ENCODE measurements around the gene ECI1.

DNA sequence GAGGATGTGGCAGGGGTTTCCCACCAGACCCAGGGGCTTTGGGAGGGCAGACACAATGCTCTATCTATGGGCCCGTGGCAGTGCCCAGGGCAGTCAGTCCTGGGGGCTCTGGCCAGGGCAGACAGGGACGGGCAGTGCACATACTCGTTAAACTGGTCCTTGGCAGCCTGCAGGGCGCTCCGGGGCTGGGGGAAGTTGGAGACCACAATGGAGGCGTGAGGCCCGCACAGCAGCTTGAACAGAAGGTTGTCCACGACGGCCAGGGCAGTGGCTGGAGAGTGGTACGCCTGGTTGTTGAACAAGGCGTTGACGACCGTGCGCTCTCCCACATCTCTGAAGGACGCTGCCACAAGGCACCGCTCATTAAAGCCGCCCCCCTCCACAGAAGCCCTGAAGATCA, 35.2 kb upstream of the ECI1 start:
- TF ChIP-seq, protein P1, sequence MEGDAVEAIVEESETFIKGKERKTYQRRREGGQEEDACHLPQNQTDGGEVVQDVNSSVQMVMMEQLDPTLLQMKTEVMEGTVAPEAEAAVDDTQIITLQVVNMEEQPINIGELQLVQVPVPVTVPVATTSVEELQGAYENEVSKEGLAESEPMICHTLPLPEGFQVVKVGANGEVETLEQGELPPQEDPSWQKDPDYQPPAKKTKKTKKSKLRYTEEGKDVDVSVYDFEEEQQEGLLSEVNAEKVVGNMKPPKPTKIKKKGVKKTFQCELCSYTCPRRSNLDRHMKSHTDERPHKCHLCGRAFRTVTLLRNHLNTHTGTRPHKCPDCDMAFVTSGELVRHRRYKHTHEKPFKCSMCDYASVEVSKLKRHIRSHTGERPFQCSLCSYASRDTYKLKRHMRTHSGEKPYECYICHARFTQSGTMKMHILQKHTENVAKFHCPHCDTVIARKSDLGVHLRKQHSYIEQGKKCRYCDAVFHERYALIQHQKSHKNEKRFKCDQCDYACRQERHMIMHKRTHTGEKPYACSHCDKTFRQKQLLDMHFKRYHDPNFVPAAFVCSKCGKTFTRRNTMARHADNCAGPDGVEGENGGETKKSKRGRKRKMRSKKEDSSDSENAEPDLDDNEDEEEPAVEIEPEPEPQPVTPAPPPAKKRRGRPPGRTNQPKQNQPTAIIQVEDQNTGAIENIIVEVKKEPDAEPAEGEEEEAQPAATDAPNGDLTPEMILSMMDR (conservative IDR thresholded peaks at IDR 0.05 in 1 of 2, IDR thresholded peaks at IDR 0.05 in 1 of 2; ENCODE audit: extremely low read depth in 1 of 2, insufficient read depth in 1 of 2, low read depth in 1 of 2, low read length in 2 of 2), result no peak
- no peak for TF ChIP-seq EZH2 (IDR thresholded peaks at IDR 0.05; ENCODE audit: borderline replicate concordance, low read length)
